Hindlimb muscle (tissue), 1 donor: ENCODE measurements around the gene CMIP. TPM values are rescaled to one million over a fixed set of nuclear protein-coding genes. Genes with fewer than 3 reads are reported as not detected.
A peak's percentile ranks its signal among the peaks of the same experiment; 100 is the strongest.
"Not testable (repeated sequence)": the region's sequence is repeated elsewhere in the genome, so short reads cannot be mapped to it uniquely, and the experiment has no call there.

ENCODE experiments used
- DNase-seq: peaks from one replicate; pipeline ENCODE4 v3.0.0-alpha.2; 2013
- polyA plus RNA-seq: library from polyadenylated mRNA; unstranded; fragments of 120-200 nt; gene quantifications from one replicate; pipeline ENCODE4 v1.2.1, GENCODE V29; 2013; ENCODE audit not compliant: insufficient read length

CMIP gene
- polyA plus RNA-seq, 1 donor = 18.0 TPM

DNA sequence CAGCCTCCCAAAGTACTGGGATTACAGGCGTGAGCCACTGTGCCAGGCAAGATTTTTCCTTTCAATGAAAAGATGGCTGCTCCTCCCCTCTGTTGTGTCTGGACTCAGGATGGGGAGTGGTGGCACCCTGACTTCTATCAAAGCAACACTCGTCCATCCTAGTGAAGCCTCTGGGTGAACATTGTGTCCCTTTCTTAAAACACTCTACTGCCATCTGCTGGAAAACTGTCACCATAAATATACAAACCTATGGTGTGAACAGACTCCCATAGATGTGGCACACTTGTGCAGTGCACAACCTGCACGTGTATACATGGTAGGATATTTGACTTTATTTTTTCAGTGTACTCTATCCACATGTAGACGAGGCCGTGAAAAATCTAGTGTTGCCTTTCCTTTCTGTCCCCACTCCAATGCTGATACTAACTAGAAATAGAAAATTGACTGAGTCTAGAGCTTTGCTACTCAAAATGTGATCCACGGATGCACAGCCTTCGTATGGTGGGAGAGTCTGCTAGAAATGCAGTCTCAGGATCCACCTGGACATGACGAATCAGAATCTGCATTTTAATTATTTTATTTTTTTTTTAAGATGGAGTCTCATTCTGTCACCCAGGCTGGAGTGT, 278.6 kb downstream of the CMIP start:
- DNase-seq = peak; percentile 71

DNA sequence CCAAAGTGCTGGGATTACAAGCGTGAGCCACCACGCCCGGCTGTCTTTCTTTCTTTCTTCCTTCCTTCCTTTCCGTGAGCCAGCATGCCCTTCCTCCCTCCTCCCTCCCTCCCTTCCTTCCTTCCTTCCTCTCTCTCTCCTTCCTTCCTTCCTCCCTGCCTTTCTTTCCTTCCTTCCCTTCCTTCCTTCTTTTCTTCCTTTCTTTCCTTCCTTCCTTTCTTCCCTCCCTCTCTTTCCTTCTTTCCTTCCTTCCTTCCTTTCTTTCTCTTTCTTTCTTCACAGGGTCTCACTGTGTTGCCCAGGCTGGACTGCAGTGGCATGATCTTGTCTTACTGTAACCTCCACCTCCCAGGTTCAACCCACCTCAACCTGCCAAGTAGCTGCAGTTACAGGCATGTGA, 283.8 kb downstream of the CMIP start:
- DNase-seq = no peak

DNA sequence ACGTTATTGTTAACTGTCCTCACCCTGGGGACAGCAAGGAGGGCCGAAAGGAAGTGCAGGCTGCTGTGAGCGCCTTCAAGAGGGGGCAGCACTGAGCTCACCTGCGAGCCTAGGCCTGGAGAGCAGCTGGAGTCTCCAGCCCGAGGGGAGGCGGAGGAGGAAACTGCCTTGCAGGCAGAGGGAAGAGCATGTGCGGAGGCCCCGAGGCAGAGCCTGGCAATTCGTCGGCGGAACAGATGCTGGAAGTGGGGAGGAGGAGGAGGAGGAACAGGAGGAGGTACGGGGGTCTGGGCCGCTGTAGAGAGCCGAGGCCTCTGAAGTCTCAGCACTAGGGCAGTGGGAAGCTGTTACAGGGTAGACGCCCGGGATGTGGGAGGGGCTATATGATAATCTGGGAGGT, 284.8 kb downstream of the CMIP start:
- DNase-seq = no peak

DNA sequence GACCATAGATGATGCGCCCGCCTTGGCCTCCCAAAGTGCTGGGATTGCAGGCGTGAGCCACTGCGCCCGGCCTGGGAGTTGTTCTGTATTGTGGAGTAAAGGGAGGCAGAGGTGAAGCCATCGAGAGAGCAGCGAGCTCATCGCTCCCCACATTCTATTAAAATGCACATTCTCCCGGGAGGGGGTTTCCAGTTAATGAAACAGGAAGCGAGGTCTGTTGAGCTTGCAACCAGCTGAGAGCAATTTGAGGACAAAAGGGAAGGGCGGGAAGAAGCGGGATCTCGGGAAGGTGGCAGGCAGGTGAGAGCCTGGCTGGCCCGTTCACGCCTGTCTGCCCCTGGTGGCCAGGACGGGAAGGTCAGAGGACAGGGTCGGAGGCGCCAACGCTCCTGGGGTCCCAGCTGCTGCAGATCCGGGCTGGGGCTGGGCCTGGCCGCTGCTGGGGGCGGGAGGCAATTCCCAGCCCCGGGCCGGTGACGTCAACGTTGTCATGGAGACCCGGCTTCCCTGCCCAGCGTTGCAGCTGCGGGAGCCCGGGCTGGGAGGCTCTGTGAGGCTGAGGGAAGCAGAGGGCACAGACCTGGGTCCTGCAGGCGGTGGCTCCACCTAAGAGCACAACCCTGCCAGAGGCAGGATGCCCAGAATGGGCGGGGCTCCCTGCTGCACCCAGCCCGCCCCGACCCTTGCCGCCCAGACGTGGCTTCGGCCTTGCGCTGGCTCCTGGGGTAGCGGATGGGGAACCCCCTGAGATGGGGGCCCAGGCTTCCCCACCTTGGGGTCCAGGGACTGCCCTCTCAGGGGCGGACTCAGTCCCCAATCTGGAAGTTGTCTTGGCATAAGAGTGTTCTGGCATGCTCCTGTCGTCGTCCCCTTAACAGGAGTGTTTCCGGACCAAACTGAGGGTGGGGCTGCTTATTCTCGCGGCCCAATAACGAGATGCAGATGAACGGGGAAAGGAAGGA, 285.8 kb downstream of the CMIP start:
- peak; percentile 90 for DNase-seq

DNA sequence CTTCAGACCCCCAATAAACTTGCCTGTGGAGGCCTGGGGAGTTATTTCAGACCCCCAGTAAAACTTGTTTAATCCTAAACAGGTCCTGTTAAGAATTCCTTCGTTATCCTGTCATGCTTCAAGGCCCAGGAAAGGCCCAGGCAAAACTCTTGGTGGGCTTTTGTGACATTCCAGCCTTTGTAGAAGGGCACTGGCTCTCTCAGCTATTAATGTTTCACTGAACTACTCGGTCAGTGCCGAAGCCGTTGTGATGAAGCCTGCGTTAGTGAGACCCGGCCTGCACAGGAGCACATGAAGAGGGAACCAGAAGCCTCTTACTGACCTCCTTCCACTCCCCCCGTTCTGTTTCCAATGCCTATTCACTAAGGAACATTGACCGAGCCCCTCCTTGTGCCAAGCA, 287.0 kb downstream of the CMIP start:
- no peak for DNase-seq

DNA sequence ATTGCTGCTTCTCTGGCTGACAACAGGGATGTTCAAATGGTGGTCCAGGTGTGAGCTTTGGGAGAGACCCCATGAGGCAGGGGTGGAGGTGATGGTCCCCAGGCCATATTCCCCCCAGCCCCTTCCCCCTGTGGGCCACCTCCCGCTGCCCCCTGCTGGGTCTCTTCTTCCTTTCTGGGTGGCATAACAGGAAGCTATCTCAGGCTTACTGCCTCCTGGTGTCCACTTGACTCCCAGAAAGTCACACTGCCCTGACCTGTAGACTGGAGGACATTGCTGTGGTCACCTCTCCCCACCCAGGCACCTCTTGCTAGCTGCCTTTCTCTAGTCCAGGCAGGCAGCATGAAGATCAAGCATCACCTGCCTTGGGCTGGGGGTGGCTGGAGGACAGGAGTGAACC, 288.1 kb downstream of the CMIP start:
- DNase-seq = no peak

DNA sequence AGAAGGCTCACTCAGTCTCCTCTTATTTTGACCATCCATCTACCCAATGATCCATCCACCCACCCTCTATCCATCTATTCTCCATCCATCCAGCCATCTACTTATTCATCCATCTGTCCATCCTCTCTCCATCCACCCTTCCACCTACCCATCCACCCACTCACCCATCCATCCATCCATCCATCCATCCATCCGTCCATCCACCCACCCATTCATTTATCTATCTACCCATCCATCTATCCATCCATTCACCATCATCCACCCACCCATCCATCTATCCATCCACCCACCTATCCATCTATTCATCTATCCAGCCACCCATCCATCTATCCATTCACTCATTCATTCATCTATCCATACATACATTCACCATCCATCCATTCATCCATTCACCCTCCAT, 288.7 kb downstream of the CMIP start:
- no peak for DNase-seq

DNA sequence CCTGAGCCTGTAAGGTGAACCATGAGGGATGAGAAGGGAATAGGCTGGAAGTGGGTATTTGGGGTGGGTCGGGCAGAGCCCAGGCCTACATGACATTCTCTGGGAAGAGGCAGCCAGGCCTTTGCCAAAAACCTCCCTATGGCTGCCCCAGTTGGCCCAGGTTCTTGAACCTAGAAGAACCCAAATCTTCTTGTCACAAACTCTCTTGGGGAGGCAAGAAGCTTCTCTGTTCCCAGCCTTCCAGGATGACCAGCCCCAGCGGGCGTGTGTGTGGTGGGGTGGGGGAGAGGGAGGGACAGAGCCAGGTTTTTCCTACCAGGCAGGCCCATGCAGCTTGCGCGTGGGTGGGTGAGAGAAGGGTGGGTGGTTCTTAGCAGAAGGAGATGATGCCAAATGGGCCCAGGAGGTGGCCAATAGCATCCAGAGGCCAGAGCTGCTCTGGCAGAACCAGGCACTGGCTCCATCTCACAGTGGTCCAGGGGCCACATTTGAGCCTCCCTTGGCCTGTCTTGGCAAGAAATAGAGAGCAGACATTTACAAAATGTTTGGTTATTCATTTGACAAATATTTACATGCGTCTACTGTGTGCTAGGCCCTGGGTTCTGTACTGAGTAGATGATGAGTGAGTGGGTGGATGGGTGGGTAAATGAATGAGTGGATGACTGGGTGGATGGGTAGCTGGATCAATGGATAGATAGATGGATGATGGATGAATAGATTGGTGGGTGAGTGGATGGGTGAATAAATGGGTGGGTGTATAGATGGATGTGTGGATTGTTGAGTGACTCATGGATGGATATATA, 290.2 kb downstream of the CMIP start:
- DNase-seq = no peak

DNA sequence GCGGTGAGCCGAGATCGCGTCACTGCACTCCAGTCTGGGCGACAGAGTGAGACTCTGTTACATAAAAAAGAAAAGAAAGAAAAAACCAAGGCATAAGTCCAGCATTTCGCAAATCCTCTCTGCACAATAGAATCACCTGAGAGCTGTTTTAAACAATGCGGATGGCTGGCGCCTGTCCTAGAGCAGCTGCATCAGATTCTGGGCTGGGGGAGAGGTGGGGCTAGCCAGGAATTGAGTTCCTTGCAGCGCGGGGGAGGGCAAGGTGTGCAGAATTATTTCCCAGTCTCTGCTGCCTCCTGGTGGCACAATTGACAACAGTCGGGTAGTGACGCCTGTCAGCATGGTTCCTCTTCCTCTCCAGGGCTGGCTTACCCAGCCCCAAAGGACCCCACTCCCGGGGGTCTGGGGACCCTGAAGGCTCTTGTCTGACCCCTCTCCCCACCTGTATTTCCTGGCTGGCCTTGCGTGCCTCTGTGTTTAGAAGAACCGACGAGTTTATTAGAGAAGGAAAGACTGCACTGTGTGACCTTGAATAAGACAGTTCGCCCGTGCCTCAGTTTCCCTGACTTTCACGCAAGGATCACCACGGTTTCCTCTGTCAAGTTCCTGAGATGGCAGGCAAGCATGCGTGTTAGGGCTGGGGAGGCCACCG, 293.4 kb downstream of the CMIP start:
- DNase-seq = peak; percentile 79

DNA sequence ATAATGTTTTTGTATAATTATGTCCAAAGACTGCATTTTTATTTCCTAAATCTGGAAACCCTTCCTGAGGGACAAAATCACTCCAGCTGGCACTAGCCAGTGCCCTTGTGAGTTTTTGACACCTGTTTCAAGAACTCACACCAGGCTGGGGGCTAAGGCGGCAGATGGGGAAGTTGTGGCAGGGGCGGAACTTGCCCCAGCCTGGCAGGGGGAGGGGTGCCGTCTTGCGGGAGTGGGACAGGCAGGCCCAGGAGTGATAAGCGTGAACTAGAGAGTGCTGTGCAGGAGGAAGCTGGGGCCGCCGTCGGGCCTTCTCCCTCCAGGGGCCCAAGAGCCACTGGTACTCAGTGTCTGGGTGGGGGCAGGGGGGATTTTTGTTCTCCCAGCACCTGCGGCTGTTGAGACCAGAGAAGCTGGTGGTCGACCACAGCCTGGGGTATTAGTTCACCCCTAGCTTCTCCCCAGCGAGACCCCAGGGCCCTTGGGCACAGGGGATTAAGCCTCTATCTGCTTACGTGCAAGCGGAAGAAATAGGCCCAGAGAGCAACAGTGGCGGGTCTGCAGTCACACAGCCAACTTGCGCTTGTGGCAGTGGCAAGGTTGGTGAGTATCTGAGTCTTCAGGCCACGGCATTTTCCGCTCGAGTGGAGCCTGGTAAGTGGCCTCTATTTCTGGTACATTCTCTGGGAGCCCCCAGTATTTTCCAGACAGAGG, 294.3 kb downstream of the CMIP start:
- DNase-seq = no peak

DNA sequence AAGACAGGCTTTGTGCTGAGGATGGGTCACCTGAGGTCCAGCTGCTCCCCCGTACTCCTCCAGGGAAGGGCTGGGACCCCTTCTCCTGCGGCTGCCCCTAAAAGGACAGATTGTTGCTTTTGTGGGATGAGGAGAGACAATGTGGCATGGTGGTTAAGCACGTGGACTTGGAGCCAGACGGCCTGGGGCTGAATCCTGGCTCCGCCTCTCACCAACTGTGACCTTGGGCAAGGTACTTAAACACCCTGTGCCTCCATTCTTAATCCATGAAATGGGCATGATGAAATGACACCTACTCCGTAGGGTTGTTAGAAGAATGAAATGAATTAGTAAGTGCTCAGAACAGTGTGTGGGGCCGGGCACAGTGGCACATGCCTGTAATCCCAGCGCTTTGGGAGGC, 294.9 kb downstream of the CMIP start:
- no peak for DNase-seq

DNA sequence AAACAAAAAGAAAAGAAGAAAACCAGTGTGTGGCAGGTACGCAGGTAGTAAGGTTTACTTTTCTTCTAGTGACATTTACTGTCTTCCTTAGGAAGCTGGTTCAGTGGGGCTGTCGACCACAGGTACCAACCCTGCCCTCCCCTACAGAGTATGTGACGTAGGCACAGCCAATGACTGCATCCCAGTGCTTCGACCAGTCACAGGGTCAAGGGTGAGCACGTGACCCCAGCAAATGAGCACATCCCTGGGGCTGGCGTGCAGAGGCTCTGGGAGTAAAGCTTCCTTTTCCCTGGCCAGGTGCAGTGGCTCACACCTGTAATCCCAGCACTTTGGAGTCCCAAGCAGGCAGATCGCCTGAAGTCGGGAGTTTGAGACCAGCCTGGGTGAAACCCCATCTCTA, 295.6 kb downstream of the CMIP start:
- DNase-seq = no peak

DNA sequence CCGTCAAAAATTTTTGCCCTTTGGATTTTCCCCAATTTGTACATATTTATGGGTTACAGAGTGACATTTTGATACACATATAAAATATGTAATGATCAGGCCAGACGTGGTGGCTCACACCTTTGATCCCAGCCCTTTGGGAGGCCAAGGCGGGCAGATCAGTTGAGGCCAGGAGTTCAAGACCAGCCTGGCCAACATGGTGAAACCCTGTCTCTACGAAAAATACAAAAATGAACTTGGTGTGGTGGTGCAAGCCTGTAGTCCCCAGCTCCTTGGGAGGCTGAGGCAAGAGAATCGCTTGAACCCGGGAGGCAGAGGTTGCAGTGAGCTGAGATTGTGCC, 296.8 kb downstream of the CMIP start:
- DNase-seq = not testable (repeated sequence)

DNA sequence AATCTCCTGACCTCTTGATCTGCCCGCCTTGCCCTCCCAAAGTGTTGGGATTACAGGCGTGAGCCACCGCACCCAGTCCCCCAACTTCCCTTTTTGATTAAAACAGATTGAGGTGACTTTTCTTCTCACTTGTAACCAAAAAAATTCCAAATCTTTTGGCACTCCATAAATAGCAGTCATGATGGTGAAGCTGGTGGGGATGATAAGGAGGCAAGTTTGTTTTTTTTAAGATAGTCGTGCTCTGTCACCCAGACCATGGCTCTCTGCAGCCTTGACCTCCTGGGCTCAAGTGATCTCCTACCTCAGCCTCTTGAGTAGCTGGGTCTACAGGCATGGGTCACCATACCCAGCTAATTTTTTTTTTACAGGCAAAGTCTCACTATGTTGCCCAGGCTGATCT, 299.8 kb downstream of the CMIP start:
- DNase-seq = no peak

DNA sequence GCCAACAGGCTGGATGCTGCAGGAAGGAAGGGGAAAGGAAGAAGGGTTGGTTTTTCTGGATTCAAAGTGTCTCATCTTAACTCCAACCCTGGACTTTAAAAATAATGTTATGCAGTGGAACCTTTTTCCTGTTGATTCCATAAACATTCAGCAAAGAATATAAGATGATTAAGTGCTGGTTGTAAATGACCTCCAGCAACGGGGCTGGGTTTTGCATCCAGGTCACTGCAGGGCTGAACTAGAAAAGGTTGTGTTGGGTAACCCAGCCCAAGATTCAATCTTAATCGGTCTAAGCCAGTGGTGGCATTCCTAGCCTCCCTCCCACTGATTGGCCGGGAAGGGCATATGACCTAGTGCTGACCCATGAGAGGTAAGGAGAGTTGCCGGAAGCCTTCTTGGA, 300.3 kb downstream of the CMIP start:
- no peak for DNase-seq

DNA sequence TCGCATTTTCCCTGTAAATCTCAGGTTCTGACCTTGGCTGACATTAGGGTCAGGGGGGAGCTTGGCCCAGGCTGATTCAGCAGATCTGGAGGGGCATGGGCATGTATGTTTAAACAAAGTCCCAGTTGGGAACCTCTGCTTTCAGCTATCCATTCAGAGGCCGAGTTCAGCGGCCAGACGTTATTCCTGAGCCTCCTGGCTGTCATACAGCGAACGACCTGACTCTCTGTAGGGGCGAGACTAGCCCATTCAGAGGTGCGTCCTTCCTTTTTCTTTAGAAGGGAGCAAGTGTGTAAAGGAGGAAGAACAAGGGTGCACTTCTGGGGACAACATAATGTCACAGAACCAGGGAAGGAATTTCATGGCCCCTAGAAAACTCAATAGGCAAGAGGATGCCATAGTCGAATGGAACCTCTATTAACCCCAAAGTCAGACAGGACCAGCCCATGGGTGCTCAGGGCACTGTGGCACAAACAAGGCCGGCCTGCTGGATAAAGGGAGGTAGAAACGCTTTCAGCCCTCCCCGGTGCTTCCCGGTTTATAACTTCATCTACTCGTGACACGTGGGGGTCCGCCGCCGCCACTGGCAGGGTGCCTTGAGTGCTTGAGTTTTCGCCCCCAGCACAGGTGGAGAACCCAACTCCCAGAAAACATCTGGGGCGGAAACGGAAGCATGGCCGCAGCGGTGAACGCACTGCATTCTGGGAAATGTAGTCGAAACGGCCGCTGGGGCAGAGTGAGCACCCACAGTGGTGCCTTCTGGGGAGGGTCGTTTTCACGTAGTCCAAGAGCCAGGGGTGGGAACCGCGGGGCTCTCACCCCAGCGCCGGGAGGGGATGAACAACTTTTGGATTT, 301.3 kb downstream of the CMIP start:
- DNase-seq = peak; percentile 68

DNA sequence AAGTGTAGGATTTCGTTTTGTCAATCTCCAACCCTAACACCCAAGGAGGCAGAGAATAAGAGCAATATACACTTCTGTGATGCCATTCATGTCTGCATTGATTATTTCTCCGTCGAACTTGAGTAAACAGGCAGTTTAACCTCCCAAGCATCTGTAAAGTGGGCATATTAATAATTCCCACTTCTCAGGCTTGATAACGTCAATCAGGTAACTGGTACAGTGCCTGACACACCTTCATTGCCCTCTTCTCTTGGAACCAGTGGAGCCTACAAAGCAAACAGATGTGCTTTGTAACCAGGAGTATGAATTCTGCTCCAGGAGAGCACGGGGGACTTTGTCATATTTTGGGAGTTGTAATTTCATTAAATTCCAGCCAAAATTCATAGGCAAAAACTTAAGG, 302.0 kb downstream of the CMIP start:
- no peak for DNase-seq

DNA sequence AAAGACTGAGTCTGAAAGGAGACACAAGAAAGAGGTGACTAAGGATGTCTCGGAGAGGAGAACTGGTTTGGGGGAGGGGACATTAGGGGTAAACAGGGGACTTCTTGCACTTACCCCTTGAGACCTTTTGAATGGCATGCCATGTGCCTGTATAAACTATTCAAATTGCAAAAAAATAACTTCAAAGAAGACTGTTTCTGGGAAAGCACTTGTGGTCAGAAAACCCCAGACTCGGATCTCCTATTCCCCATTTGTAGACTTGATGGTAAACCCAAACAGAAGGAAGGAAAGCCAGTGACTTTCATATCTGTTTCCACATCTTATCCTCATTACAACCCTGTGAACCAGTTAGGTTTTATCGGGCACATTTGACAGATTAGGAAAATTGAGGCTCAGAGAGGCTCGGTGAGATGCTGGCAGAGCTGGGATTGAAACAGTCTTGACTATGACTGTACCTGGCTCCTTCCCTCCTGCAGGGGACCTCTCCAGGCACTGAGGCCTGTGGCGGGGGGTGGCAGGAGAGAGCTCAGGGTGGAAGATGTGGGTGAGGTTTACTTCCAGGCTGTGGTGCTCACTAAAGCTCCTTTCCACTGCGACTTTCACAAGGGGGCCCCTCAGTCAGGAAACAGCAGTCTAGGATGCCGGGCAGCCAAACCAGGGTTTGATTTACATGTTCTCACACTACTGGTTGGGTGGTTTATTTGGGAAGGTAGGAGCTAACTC, 304.0 kb downstream of the CMIP start:
- DNase-seq = no peak

DNA sequence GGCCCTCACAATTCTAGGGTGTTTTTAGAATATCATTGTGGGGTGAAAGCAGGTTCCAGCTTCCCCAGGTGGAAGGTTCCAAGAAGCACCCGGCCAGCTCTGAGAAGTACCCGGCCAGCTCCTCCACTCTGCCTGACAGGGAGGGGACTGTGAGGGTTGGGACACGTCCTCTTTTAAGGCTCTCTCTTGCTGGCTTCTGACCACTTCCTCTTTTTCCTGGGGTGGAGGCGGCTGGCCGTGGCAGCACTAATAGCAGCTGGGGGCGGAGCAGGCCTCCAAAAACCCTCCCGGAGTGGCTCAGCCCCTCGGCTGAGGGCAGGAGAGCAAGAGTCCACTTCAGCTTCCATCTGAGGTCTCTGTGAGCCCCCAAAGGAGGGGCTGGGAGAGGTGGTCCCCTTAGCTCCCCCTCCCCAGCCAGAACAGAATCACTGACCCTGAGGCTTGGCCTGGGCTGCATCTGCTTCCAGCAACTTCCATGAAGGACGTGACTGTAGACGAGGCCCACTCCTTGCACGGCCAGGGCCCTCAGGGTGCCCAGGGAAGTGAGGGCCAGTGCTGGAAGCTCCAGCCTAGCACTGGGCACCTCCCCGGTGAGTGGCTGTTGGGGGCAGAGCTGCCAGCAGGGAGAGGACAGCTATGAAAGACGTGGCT, 307.7 kb downstream of the CMIP start:
- DNase-seq = no peak

DNA sequence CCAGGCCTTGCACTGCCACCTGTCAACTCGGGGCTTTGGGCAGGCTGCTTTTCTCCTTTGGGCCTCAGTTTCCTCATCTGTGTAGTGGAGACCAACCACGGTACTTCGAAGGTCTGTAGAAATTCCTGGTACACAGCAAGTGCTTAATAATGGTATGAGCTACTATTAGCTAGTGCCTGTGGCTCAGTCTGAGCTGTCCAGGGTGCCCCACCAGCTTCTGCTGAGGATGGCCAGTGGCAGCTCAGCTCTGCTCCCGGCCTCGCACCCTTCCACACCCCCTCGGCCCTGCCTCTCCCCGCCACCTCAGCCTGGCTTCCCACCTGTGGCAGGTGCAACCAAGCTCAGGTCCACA, 308.2 kb downstream of the CMIP start:
- DNase-seq = no peak
